ENCODE measurements around the gene SLC4A4. TPM values are rescaled to one million over a fixed set of nuclear protein-coding genes. Genes with fewer than 3 reads are reported as not detected.

The SLC4A4 gene
- total and polyA plus RNA-seq, 2 of the 13 experiments (the other 11 are each of a cell fraction or from before 2014, with no cell fraction given): 0.01 TPM; not detected in 1

- in situ Hi-C loops (cut with HindIII; ENCODE audit: extremely low pct_ligation_motif_present, low pct_unique_long_range_greater_than_20kb): no loop called here
- POLR2A ChIA-PET: no interaction called here
Observed at GRCh38 chr4:71526637-71527406, 188.0 kb downstream of the SLC4A4 start.

More at GRCh38 chr4:71526637-71527406, 188.0 kb downstream of the SLC4A4 start:
- H3K4me3 ChIP-seq (replicated peaks in 1 of 3; ENCODE audit: insufficient read depth in 1 of 3, low read depth in 2 of 3, low read length in 3 of 3): no peak overlapping the region
- FAIRE-seq (no peak), DNase-seq (ENCODE audit: low spot score) (no peak), ATAC-seq (peak; percentile 79)
- H3K27ac ChIP-seq (ENCODE audit: extremely low read length, insufficient read depth, low read length): no peak overlapping the region
- no peak overlapping the region for H3K4me2 ChIP-seq (ENCODE audit: low read depth, low read length)
- no peaks in the 10 kb centered on the region for H3K4me1 ChIP-seq (ENCODE audit: insufficient read depth, low read length)
- no TSS peak for BruUV-seq (replicated peaks)
- WGBS (ENCODE audit: low lambda C conversion rate): 3% methylated on average over 4 of the region's 4 CpGs
- CTCF ChIA-PET (ENCODE audit: low intra/inter-chr PET ratio, low total read pairs): interaction anchor here (0.7 kb wide), 1 partner anchor 187 kb away, joined by 3 read pairs; no protein-coding TSS in a partner anchor
- no peaks in the 10 kb centered on the region for H3K9me3 ChIP-seq (ENCODE audit: low read length)
- no peaks in the 10 kb centered on the region for H3K79me2 ChIP-seq (ENCODE audit: insufficient read depth, low read length)
- H3K27me3 ChIP-seq (ENCODE audit: control insufficient read depth in 1 of 2, insufficient read depth in 2 of 2, low read length in 2 of 2): no peaks in the 10 kb centered on the region
- intact Hi-C loops (cut with micrococcal nuclease; ENCODE audit: unreplicated experiment): no loop called here
- H3K36me3 ChIP-seq (replicated peaks in 1 of 2; ENCODE audit: control insufficient read depth in 1 of 2, insufficient read depth in 2 of 2, low read length in 2 of 2): no peaks in the 10 kb centered on the region
- no peaks in the 10 kb centered on the region for H4K20me1 ChIP-seq (ENCODE audit: insufficient read depth, low read length)
- no peak overlapping the region for H3K9ac ChIP-seq (ENCODE audit: insufficient read depth, low read depth, low read length)
- H2AFZ ChIP-seq (ENCODE audit: low read length): no peak overlapping the region
- TF ChIP-seq ZNF781 (CRISPR knock-in tag; IDR thresholded peaks at IDR 0.05; ENCODE audit: borderline replicate concordance, not compliant biosample characterization) (no peak), ISL2 (CRISPR knock-in tag; IDR thresholded peaks at IDR 0.05) (no peak), PREB (CRISPR knock-in tag; IDR thresholded peaks at IDR 0.05) (no peak), POLR2G (IDR thresholded peaks at IDR 0.05; ENCODE audit: low read depth, low read length) (no peak), MTA1 (CRISPR knock-in tag; IDR thresholded peaks at IDR 0.05; ENCODE audit: borderline replicate concordance) (no peak), ZBTB7B (CRISPR knock-in tag; IDR thresholded peaks at IDR 0.05) (no peak), ZBTB7A (CRISPR knock-in tag; IDR thresholded peaks at IDR 0.05) (no peak), HOMEZ (CRISPR knock-in tag; IDR thresholded peaks at IDR 0.05; ENCODE audit: low read depth) (no peak), AHDC1 (CRISPR knock-in tag; IDR thresholded peaks at IDR 0.05; ENCODE audit: borderline replicate concordance) (no peak), KLF11 (CRISPR knock-in tag; IDR thresholded peaks at IDR 0.05) (no peak), RAD21 (CRISPR knock-in tag; IDR thresholded peaks at IDR 0.05) (no peak), ZNF562 (CRISPR knock-in tag; IDR thresholded peaks at IDR 0.05; ENCODE audit: borderline replicate concordance) (no peak), ZNF773 (CRISPR knock-in tag; IDR thresholded peaks at IDR 0.05; ENCODE audit: borderline replicate concordance) (no peak), MNT (IDR thresholded peaks at IDR 0.05) (no peak)

Data from HepG2 (cell line).